Naive B cell (primary cell): ENCODE measurements around the gene ZNF135. TPM values are rescaled to one million over a fixed set of nuclear protein-coding genes. Genes with fewer than 3 reads are reported as not detected.

Experiments used
- ATAC-seq, 2 donors: fragments of 150-1000 bp; cut with Tn5 transposase; 2 replicates each; pipeline ENCODE4 v1.10.0; 2021; ENCODE audit warnings: low read depth in 2 of 2, mild to moderate bottlenecking in 2 of 2, moderate library complexity in 2 of 2
- DNase-seq: peaks from one replicate; pipeline ENCODE4 v3.0.0; 2022
- H3K27ac Mint-ChIP-seq, 6 donors: one replicate each; pipeline ENCODE4 v1.8.0; 2020 to 2022; ENCODE audit warnings: mild to moderate bottlenecking in 6 of 6, mixed read lengths in 6 of 6, moderate library complexity in 5 of 6, inconsistent platforms in 2 of 6
- H3K27me3 Mint-ChIP-seq, 3 donors: one replicate each; pipeline ENCODE4 v1.8.0; 2021 to 2022; ENCODE audit warnings: mixed read lengths in 3 of 3, mild to moderate bottlenecking in 1 of 3
- H3K36me3 Mint-ChIP-seq, 2 donors: one replicate each; pipeline ENCODE4 v1.8.0; 2020 to 2022; ENCODE audit warnings: mixed read lengths in 2 of 2, inconsistent platforms in 1 of 2, mild to moderate bottlenecking in 1 of 2
- H3K4me1 Mint-ChIP-seq, 3 donors: one replicate each; pipeline ENCODE4 v1.8.0; 2020 to 2022; ENCODE audit warnings: mixed read lengths in 3 of 3, inconsistent platforms in 1 of 3, mild to moderate bottlenecking in 1 of 3, moderate library complexity in 1 of 3
- H3K4me3 Mint-ChIP-seq, 8 donors: one replicate each; pipeline ENCODE4 v1.8.0; 2020 to 2022; ENCODE audit warnings: mild to moderate bottlenecking in 8 of 8, mixed read lengths in 8 of 8, moderate library complexity in 8 of 8, inconsistent platforms in 2 of 8
- H3K9me3 Mint-ChIP-seq, 7 donors: one replicate each; pipeline ENCODE4 v1.8.0; 2020 to 2022; ENCODE audit warnings: mixed read lengths in 7 of 7, mild to moderate bottlenecking in 5 of 7, inconsistent platforms in 2 of 7, moderate library complexity in 1 of 7
- polyA plus RNA-seq, 6 donors: library from polyadenylated mRNA; unstranded; fragments of 300-500 nt; fragmentation: Illumina TruSeq; gene quantifications; one replicate each; pipeline ENCODE4 v1.2.3, GENCODE V29; 2021; ENCODE audit warnings: low read depth in 6 of 6

The ZNF135 gene
- polyA plus RNA-seq, 6 donors from 2014 or later = 4.2 to 11.1 (median 5.6) TPM; not detected in 1

GRCh38 chr19:58054901-58055874, 3.9 kb upstream of the ZNF135 start:
- Mint-ChIP-seq H3K4me3 (peak overlapping the region; percentile 70 to 91 (median 80)), H3K27ac (peak overlapping the region in 5 of 6 donors; percentile 32 to 77 (median 63)), H3K36me3 (peaks cover 0 to 21% of the 10 kb centered on the region in 2 donors), H3K4me1 (peaks cover 14 to 26% (median 14%) of the 10 kb centered on the region in 3 donors), H3K9me3 (peaks cover 9 to 36% (median 16%) of the 10 kb centered on the region in 7 donors), H3K27me3 (peaks cover 13 to 35% (median 18%) of the 10 kb centered on the region in 3 donors)
- ATAC-seq = no peak
- no peak for DNase-seq

- no peak for ATAC-seq
- Mint-ChIP-seq H3K27ac (no peak overlapping the region), H3K36me3 (peaks cover 0 to 21% of the 10 kb centered on the region in 2 donors), H3K9me3 (peaks cover 7 to 36% (median 10%) of the 10 kb centered on the region in 7 donors), H3K27me3 (peaks cover 8 to 29% (median 18%) of the 10 kb centered on the region in 3 donors), H3K4me1 (peaks cover 14 to 26% (median 14%) of the 10 kb centered on the region in 3 donors), H3K4me3 (peak overlapping the region in 7 of 8 donors; percentile 11 to 91 (median 77))
- DNase-seq = no peak
Observed at GRCh38 chr19:58056261-58056660, 2.8 kb upstream of the ZNF135 start.

- Mint-ChIP-seq H3K4me1 (peaks cover 14 to 26% (median 14%) of the 10 kb centered on the region in 3 donors), H3K27ac (peak overlapping the region in 2 of 6 donors; percentile 47 to 56), H3K4me3 (peak overlapping the region in 1 of 8 donors; percentile 29), H3K27me3 (peaks cover 8 to 25% (median 18%) of the 10 kb centered on the region in 3 donors), H3K9me3 (peaks cover 7 to 33% (median 10%) of the 10 kb centered on the region in 7 donors), H3K36me3 (peaks cover 0 to 21% of the 10 kb centered on the region in 2 donors)
- DNase-seq = no peak
- no peak for ATAC-seq
Observed at GRCh38 chr19:58056861-58057260, 2.2 kb upstream of the ZNF135 start.

GRCh38 chr19:58058467-58058866, 615 bp upstream of the ZNF135 start:
- Mint-ChIP-seq H3K27me3 (peaks cover 8 to 21% (median 18%) of the 10 kb centered on the region in 3 donors), H3K27ac (peak overlapping the region in 5 of 6 donors; percentile 80 to 95 (median 93)), H3K4me3 (peak overlapping the region; percentile 89 to 94 (median 92)), H3K36me3 (peaks cover under 1 to 24% of the 10 kb centered on the region in 2 donors), H3K9me3 (peaks cover 7 to 32% (median 10%) of the 10 kb centered on the region in 7 donors), H3K4me1 (peaks cover 14 to 26% (median 14%) of the 10 kb centered on the region in 3 donors)
- no peak for DNase-seq
- ATAC-seq = no peak

GRCh38 chr19:58059671-58060078, 593 bp downstream of the ZNF135 start:
- peaks cover 5 to 18% (median 16%) of the 10 kb centered on the region in 3 donors for H3K27me3 Mint-ChIP-seq
- H3K36me3 Mint-ChIP-seq = peaks cover 6 to 31% of the 10 kb centered on the region in 2 donors
- peak overlapping the region; percentile 89 to 94 (median 92) for H3K4me3 Mint-ChIP-seq
- H3K27ac Mint-ChIP-seq = peak overlapping the region; percentile 80 to 95 (median 92)
- ATAC-seq = peak in 1 of 2 donors; percentile 30
- H3K4me1 Mint-ChIP-seq = peaks cover 14 to 21% (median 14%) of the 10 kb centered on the region in 3 donors
- H3K9me3 Mint-ChIP-seq = peaks cover 11 to 39% (median 13%) of the 10 kb centered on the region in 7 donors
- no peak for DNase-seq

GRCh38 chr19:58060231-58060630, 1.1 kb downstream of the ZNF135 start:
- peaks cover 9 to 38% (median 17%) of the 10 kb centered on the region in 7 donors for H3K9me3 Mint-ChIP-seq
- H3K27me3 Mint-ChIP-seq = peaks cover 4 to 14% (median 11%) of the 10 kb centered on the region in 3 donors
- peak overlapping the region in 3 of 6 donors; percentile 67 to 94 (median 90) for H3K27ac Mint-ChIP-seq
- peaks cover 6 to 31% of the 10 kb centered on the region in 2 donors for H3K36me3 Mint-ChIP-seq
- DNase-seq (no peak), ATAC-seq (no peak)
- H3K4me3 Mint-ChIP-seq = peak overlapping the region; percentile 78 to 94 (median 92)
- H3K4me1 Mint-ChIP-seq = peaks cover 11 to 15% (median 12%) of the 10 kb centered on the region in 3 donors

GRCh38 chr19:58063712-58064111, 4.6 kb downstream of the ZNF135 start:
- peaks cover 34 to 54% of the 10 kb centered on the region in 2 donors for H3K36me3 Mint-ChIP-seq

GRCh38 chr19:58067240-58067912, 8.3 kb downstream of the ZNF135 start:
- H3K27me3 Mint-ChIP-seq = no peaks in the 10 kb centered on the region
- ATAC-seq (no peak), DNase-seq (no peak)
- H3K36me3 Mint-ChIP-seq = peaks cover 41 to 68% of the 10 kb centered on the region in 2 donors
- H3K4me3 Mint-ChIP-seq = peak overlapping the region in 1 of 8 donors; percentile 32
- no peaks in the 10 kb centered on the region for H3K4me1 Mint-ChIP-seq
- H3K27ac Mint-ChIP-seq = no peak overlapping the region
- peaks cover 26 to 84% (median 66%) of the 10 kb centered on the region in 7 donors for H3K9me3 Mint-ChIP-seq

More at GRCh38 chr19:58063712-58064111, 4.6 kb downstream of the ZNF135 start:
- ATAC-seq (no peak), DNase-seq (no peak)
- Mint-ChIP-seq H3K27me3 (no peaks in the 10 kb centered on the region), H3K9me3 (peaks cover 19 to 62% (median 43%) of the 10 kb centered on the region in 7 donors), H3K4me3 (peak overlapping the region in 2 of 8 donors; percentile 10 to 31), H3K4me1 (peaks cover 4 to 6% (median 4%) of the 10 kb centered on the region in 3 donors), H3K27ac (no peak overlapping the region)

GRCh38 chr19:58079792-58080191, 20.7 kb downstream of the ZNF135 start:
- Mint-ChIP-seq H3K4me3 (no peak overlapping the region), H3K27me3 (no peaks in the 10 kb centered on the region), H3K4me1 (peaks cover 0 to 4% (median 0%) of the 10 kb centered on the region in 3 donors), H3K9me3 (peaks cover 8 to 51% (median 32%) of the 10 kb centered on the region in 7 donors), H3K27ac (no peak overlapping the region), H3K36me3 (peaks cover 13 to 17% of the 10 kb centered on the region in 2 donors)
- DNase-seq (no peak), ATAC-seq (no peak)

- Mint-ChIP-seq H3K9me3 (peaks cover 8 to 41% (median 27%) of the 10 kb centered on the region in 7 donors), H3K27me3 (no peaks in the 10 kb centered on the region), H3K36me3 (peaks cover 8 to 10% of the 10 kb centered on the region in 2 donors), H3K27ac (no peak overlapping the region), H3K4me1 (peaks cover 0 to 4% (median 0%) of the 10 kb centered on the region in 3 donors), H3K4me3 (peak overlapping the region in 1 of 8 donors; percentile 15)
- ATAC-seq (no peak), DNase-seq (no peak)
Observed at GRCh38 chr19:58083021-58083420, 23.9 kb downstream of the ZNF135 start.

- H3K9me3 Mint-ChIP-seq = peaks cover 8 to 40% (median 24%) of the 10 kb centered on the region in 7 donors
- H3K4me1 Mint-ChIP-seq = peaks cover 0 to 4% (median 0%) of the 10 kb centered on the region in 3 donors
- ATAC-seq (no peak), DNase-seq (no peak)
- H3K27ac Mint-ChIP-seq = no peak overlapping the region
- H3K36me3 Mint-ChIP-seq = peaks cover 8 to 10% of the 10 kb centered on the region in 2 donors
- H3K4me3 Mint-ChIP-seq = no peak overlapping the region
- no peaks in the 10 kb centered on the region for H3K27me3 Mint-ChIP-seq
Observed at GRCh38 chr19:58084596-58085347, 25.7 kb downstream of the ZNF135 start.

GRCh38 chr19:58085348-58085875, 26.3 kb downstream of the ZNF135 start:
- H3K27me3 Mint-ChIP-seq = no peaks in the 10 kb centered on the region
- peaks cover 6 to 34% (median 20%) of the 10 kb centered on the region in 7 donors for H3K9me3 Mint-ChIP-seq
- peaks cover 0 to 2% (median 0%) of the 10 kb centered on the region in 3 donors for H3K4me1 Mint-ChIP-seq
- peaks cover 8% of the 10 kb centered on the region in 2 donors for H3K36me3 Mint-ChIP-seq
- H3K27ac Mint-ChIP-seq = no peak overlapping the region
- DNase-seq = no peak
- no peak overlapping the region for H3K4me3 Mint-ChIP-seq
- ATAC-seq = no peak
